Stomach (tissue), 9 donors: Measurements from ENCODE around the gene PITRM1. TPM values are rescaled to one million over a fixed set of nuclear protein-coding genes. Genes with fewer than 3 reads are reported as not detected.

Experiments
- DNase-seq, 2 donors: peaks; one replicate each; pipeline versions ENCODE4 v3.0.0 to v3.0.0-alpha.2; 2013 to 2019
- H3K27ac ChIP-seq, 5 donors: fragments of 200-600 bp in 4 of 5; sonication (generic) in 4 of 5; one replicate each; pipeline ENCODE4 v1.5.1; 2013 to 2019; ENCODE audit warnings: mild to moderate bottlenecking in 1 of 5, moderate library complexity in 1 of 5
- H3K27me3 ChIP-seq, 3 donors: fragments of 200-600 bp; sonication (generic); one replicate each; pipeline ENCODE4 v1.5.1; 2017 to 2019; ENCODE audit warnings: mixed run types in 1 of 3
- H3K36me3 ChIP-seq, 4 donors: fragments of 200-600 bp; sonication (generic); 1 replicate in 3 of 4; 2 replicates in 1 of 4; pipeline ENCODE4 v1.5.1; 2016 to 2019
- H3K4me1 ChIP-seq, 4 donors: fragments of 200-600 bp; sonication (generic); one replicate each; pipeline ENCODE4 v1.5.1; 2016 to 2019
- H3K4me3 ChIP-seq, 4 donors: fragments of 200-600 bp; sonication (generic) in 3 of 4; one replicate each; pipeline ENCODE4 v1.5.1; 2016 to 2019; ENCODE audit warnings: mild to moderate bottlenecking in 1 of 4
- H3K9me3 ChIP-seq, 4 donors: fragments of 200-600 bp; sonication (generic); one replicate each; pipeline ENCODE4 v1.5.1; 2016 to 2019
- EP300 ChIP-seq: sonication (generic); formaldehyde crosslinking; IDR thresholded peaks from one replicate; pipeline ENCODE4 v1.6.1; 2017; ENCODE audit warnings: antibody characterized with exemption
- POLR2A ChIP-seq, 4 donors: fragments of 450-650 bp; IDR thresholded peaks; one replicate each; pipeline ENCODE4 v1.6.1; 2016; ENCODE audit warnings: antibody characterized with exemption in 4 of 4, control low read depth in 2 of 4, mild to moderate bottlenecking in 1 of 4, moderate library complexity in 1 of 4
- POLR2AphosphoS5 ChIP-seq, 3 donors: sonication (generic); formaldehyde crosslinking; IDR thresholded peaks; one replicate each; pipeline ENCODE4 v1.6.1; 2016; ENCODE audit warnings: antibody characterized with exemption in 3 of 3
- WGBS, 5 donors: extraction: QIAGEN DNeasy Blood & Tissue Kit in 3 of 5; methylation state at CpG; one replicate each; pipeline versions ENCODE4 v1.1.5 to v1.1.7; 2013 to 2018; 5-methylcytosine and 5-hydroxymethylcytosine counted together
- intact Hi-C: fragments of 100-400 bp; cut with DNase I; formaldehyde crosslinking; loops from one replicate; pipeline ENCODE4 v1.15.1; 2023; ENCODE audit warnings: low total_unique reads
- polyA plus RNA-seq, 3 donors: library from polyadenylated mRNA; stranded (reverse); fragments of 200-250 nt; gene quantifications; one replicate each; pipeline ENCODE4 v1.2.3, GENCODE V29; 2013
- total RNA-seq, 5 donors: library from RNA; depleted of rRNA; stranded (reverse); fragments of >200 nt; gene quantifications; one replicate each; pipeline versions ENCODE4 v1.1.0 to v1.2.3, GENCODE V29; 2014 to 2016
- TF ChIP-seq, protein P1 (sequence below), 7 experiments: fragments of 450-650 bp in 4 of 7; fragments of 200-600 bp in 3 of 7; sonication (generic) in 3 of 7; IDR thresholded peaks; one replicate each; pipeline ENCODE4 v1.5.1; 2016 to 2019; ENCODE audit warnings: antibody characterized with exemption in 7 of 7, control low read depth in 2 of 7, mild to moderate bottlenecking in 1 of 7
- donor health status: healthy with polysubstance abuse.
- donor health status: Bipolar disorder and iron deficiency.
- donor health status: healthy.

PITRM1 gene
- total and polyA plus RNA-seq, 8 donors = 32.3 to 95.1 (median 57.1) TPM

DNA sequence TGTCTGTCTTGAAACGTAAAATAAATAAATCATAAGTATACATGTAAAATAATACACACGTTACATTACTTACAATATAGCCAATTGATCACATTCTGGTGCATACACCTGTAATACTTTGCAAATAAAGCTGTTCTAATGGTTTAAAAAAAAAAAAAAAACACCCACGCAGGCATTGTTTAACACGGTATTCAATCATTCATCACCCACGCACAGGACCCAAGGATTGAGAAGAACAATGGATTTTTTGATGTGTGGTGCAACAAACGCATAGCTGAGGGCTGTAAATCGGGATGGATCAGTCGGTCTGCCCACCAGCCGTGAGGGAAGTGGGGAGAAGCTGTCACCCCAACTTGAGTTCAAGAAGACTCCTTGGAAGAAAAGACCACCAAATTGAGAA is 8.7 kb downstream of the PITRM1 start:
- intact Hi-C loops = no loop called here
- Histone ChIP-seq H3K27ac (no peak overlapping the region), H3K4me3 (no peak overlapping the region), H3K27me3 (no peaks in the 10 kb centered on the region), H3K4me1 (no peaks in the 10 kb centered on the region), H3K36me3 (peaks cover 83 to 100% (median 100%) of the 10 kb centered on the region in 4 donors), H3K9me3 (no peaks in the 10 kb centered on the region)
- TF ChIP-seq, protein P1, sequence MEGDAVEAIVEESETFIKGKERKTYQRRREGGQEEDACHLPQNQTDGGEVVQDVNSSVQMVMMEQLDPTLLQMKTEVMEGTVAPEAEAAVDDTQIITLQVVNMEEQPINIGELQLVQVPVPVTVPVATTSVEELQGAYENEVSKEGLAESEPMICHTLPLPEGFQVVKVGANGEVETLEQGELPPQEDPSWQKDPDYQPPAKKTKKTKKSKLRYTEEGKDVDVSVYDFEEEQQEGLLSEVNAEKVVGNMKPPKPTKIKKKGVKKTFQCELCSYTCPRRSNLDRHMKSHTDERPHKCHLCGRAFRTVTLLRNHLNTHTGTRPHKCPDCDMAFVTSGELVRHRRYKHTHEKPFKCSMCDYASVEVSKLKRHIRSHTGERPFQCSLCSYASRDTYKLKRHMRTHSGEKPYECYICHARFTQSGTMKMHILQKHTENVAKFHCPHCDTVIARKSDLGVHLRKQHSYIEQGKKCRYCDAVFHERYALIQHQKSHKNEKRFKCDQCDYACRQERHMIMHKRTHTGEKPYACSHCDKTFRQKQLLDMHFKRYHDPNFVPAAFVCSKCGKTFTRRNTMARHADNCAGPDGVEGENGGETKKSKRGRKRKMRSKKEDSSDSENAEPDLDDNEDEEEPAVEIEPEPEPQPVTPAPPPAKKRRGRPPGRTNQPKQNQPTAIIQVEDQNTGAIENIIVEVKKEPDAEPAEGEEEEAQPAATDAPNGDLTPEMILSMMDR (IDR thresholded peaks at IDR 0.05) = no peak
- no peak for TF ChIP-seq EP300
- TF ChIP-seq POLR2AphosphoS5 (IDR thresholded peaks at IDR 0.05) = no peak
- no peak for TF ChIP-seq POLR2A (IDR thresholded peaks at IDR 0.05)
- no peak for DNase-seq
- 78 to 85% (median 80%) methylated on average over 9 of the region's 9 CpGs for WGBS, 5 donors

- no peak for DNase-seq
- no peak overlapping the region for H3K4me3 ChIP-seq
- no peaks in the 10 kb centered on the region for H3K27me3 ChIP-seq
- intact Hi-C loops = no loop called here
- H3K36me3 ChIP-seq = peaks cover 84 to 100% (median 100%) of the 10 kb centered on the region in 4 donors
- no peak overlapping the region for H3K27ac ChIP-seq
- no peaks in the 10 kb centered on the region for H3K9me3 ChIP-seq
- WGBS, 5 donors = 87 to 96% (median 93%) methylated on average over 9 of the region's 9 CpGs
- TF ChIP-seq POLR2AphosphoS5 (IDR thresholded peaks at IDR 0.05) (no peak), EP300 (no peak), POLR2A (IDR thresholded peaks at IDR 0.05) (no peak)
- TF ChIP-seq, protein P1 (IDR thresholded peaks at IDR 0.05) = no peak
- no peaks in the 10 kb centered on the region for H3K4me1 ChIP-seq
Measured at GRCh38 chr10:3162533-3162932, 10.0 kb downstream of the PITRM1 start.

GRCh38 chr10:3159152-3159551 is 13.4 kb downstream of the PITRM1 start:
- peaks cover 74 to 100% (median 99%) of the 10 kb centered on the region in 4 donors for H3K36me3 ChIP-seq
- H3K27ac ChIP-seq = no peak overlapping the region
- DNase-seq = no peak
- WGBS, 5 donors = 91 to 95% (median 93%) methylated on average over 10 of the region's 10 CpGs
- intact Hi-C loops = no loop called here
- H3K4me3 ChIP-seq = no peak overlapping the region
- no peaks in the 10 kb centered on the region for H3K9me3 ChIP-seq
- TF ChIP-seq, protein P1 (IDR thresholded peaks at IDR 0.05) = no peak
- TF ChIP-seq POLR2AphosphoS5 (IDR thresholded peaks at IDR 0.05) (no peak), EP300 (no peak), POLR2A (IDR thresholded peaks at IDR 0.05) (no peak)
- no peaks in the 10 kb centered on the region for H3K27me3 ChIP-seq
- no peaks in the 10 kb centered on the region for H3K4me1 ChIP-seq

- intact Hi-C loops = no loop called here
- no peaks in the 10 kb centered on the region for H3K27me3 ChIP-seq
- TF ChIP-seq, protein P1 (IDR thresholded peaks at IDR 0.05) = no peak
- TF ChIP-seq POLR2AphosphoS5 (IDR thresholded peaks at IDR 0.05) = no peak
- no peak for TF ChIP-seq EP300
- TF ChIP-seq POLR2A (IDR thresholded peaks at IDR 0.05) = no peak
- peaks cover 79 to 100% (median 100%) of the 10 kb centered on the region in 4 donors for H3K36me3 ChIP-seq
- H3K9me3 ChIP-seq = no peaks in the 10 kb centered on the region
- H3K27ac ChIP-seq = no peak overlapping the region
- no peak for DNase-seq
- 94 to 97% (median 97%) methylated on average over 10 of the region's 10 CpGs for WGBS, 5 donors
- H3K4me3 ChIP-seq = no peak overlapping the region
- H3K4me1 ChIP-seq = no peaks in the 10 kb centered on the region
Measured at GRCh38 chr10:3154666-3155065, 17.9 kb downstream of the PITRM1 start.
